CD4-positive, alpha-beta T cell treated with Interleukin-17A for 4 hours (primary cell): ENCODE data around the gene SPEF2.
"Not testable (repeated sequence)": the region's sequence is repeated elsewhere in the genome, so short reads cannot be mapped to it uniquely, and the experiment has no call there.

Experiments
- DNase-seq: peaks from one replicate; pipeline ENCODE4 v3.0.0-alpha.2; 2020; ENCODE audit warnings: mixed read lengths

The SPEF2 gene

GRCh38 chr5:35660451-35660850 lies 42.8 kb downstream of the SPEF2 start:
- no peak for DNase-seq

DNA sequence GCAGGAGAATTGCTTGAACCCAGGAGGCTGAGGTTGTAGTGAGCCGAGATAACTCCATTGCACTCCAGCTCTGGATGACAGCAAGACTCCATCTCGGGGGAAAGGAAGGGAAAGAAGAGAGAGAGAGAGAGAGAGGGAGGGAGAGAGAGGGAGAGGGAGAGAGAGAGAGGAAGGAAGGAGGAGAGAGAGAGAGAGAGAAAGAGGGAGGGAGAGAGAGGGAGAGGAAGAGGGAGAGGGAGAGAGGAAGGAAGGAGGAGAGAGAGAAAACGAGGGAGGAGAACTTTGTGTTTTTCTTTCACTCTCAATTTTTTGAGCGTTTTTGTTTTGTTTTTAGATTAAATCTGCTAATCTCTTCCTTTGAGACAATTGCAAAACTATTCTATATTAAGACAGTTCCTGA lies 46.9 kb downstream of the SPEF2 start:
- DNase-seq = no peak

DNA sequence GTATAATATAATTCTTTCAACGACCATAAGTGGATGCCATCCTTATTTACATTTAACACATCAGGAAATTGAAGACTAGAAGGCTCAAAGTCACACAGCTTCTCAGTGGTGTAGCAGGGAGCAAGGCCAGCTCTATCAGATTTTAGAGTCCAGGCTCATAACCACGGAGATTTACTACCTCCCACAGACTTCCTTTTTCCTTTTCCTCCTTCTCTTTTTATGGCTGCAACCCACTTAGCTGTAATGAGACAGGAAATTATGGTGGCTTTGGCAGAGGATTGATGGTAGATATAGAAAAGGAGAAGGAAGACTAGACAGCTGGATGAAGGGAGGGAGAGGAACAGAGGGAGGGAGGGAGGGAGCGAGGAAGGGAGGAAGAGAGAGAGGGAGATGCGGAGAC lies 47.4 kb downstream of the SPEF2 start:
- no peak for DNase-seq

DNA sequence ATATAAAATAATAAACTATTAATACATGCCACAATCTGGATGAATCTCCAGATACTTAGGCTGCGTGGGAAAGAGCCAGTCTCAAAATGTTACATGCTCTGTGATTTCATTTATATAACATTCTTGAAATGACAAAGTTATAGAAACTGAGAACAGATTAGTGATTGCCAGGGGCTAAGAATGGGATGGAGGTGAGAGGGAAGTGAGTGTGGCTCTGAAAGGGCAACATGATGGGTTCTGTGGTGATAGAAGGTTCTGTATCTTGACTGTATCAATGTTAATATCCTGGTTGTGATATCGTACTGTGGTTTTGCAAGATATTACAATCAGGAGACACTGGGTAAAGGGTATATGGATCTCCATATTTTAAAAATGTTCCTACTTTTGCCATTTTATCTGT lies 50.7 kb downstream of the SPEF2 start:
- DNase-seq = no peak

GRCh38 chr5:35668794-35669193 lies 51.1 kb downstream of the SPEF2 start:
- DNase-seq = no peak

DNA sequence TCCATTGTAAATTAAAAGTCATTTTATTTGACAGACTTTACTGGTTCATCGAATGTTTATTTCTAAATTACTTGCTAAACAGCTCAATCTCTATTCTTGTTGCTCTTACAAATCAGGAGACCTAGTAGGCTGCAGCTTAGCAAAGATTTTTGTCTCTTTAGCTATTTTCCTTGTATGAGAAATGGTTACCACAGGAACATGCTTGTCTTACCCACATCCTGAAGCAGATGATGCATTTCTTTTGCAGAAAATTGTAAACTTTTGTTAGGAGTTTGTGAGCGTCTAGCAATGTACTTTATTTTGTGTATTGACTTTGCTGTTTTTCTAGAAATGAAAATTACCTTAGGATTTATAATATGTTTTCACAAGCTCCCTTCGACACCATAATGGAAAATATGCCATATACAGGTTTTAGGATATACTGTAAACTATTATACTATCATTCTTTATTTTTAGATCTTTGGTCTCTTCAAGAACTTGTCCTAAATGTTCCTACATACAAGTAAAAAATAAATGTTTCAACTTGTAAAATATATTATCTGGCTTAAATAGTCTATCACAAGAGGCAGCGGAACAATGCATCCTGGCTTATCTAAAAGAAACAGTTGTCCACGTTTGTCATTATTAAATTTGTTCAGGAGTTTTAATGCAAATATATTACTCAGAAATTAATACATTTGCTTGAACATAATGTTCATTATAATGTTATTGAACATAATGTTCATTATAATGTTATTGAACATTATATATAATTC lies 54.1 kb downstream of the SPEF2 start:
- no peak for DNase-seq

- not testable (repeated sequence) for DNase-seq
Measured at GRCh38 chr5:35672296-35672655, 54.6 kb downstream of the SPEF2 start.

- peak; percentile 43 for DNase-seq
Measured at GRCh38 chr5:35672995-35673394, 55.3 kb downstream of the SPEF2 start.

GRCh38 chr5:35674049-35674448 lies 56.4 kb downstream of the SPEF2 start:
- peak; percentile 21 for DNase-seq

DNA sequence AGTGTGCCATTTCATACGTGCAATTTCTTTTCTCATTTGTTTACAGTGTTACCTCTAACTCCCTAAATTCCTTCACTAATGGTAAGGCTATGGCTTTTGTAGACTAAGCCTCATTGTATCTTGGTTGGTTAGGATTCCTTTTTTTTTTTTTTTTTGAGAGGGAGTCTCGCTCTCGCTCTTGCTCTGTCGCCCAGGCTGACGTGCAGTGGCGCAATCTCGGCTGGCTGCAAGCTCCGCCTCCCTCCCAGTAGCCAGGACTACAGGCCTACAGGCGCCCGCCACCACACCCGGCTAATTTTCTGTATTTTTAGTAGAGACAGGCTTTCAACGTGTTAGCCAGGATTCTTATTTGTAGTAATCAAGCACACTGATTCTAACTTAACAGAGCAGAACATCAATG lies 57.7 kb downstream of the SPEF2 start:
- no peak for DNase-seq

DNA sequence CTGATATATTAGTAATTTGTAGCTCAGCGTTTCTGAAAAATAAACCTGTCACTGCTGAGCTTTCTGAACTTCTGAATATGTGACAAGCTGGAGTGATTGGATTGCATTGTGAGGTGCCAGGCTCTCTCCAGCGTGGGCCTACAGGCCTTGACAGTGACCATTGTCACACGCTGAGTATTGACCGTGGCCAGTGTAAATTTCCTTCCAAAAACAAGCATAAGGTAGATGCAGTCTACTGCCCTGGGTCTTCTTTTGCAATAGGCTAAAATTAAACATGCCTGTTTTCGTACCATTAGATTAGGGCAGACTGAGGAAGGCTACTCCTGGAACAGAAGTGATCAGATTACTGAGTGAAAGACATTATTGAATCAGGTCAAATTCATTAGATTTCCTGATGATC lies 60.2 kb downstream of the SPEF2 start:
- DNase-seq = no peak

DNA sequence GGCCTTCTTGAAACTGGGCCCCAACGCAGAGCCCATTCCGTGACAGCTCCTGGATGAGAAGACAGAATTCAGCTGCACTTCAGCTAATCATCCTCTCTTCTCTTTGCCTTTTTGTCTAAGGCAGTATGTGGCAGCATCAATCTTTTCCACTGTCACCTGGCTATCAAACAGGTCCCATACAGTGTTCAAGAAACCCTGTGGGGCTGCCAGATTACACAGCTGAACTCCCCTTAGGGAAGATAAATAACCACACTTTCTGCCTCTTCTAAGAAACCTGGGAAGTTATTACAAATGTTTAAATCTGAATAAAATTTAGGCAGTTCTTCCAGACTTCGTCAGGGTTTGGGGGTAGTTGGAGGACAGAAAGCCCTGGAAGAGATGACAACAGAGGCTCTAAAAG lies 61.0 kb downstream of the SPEF2 start:
- DNase-seq = no peak

DNA sequence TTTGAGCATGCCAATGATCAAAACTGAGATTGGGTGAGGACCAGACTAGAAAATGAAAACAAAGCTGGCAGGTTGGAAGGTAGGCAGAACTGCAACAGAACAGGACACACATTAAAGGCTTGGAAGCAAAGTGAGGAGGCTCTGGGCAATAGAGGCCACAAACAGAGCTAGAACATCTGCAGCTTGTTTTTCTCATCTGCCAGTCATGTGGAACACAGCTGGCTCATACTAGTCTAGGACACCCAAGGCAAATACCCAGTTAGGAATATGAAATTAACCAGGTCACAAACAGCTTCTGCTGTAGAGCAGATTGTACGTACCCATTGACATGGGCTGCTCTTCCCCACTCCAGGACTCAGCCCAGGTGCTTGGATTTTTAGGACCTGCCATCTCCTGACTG lies 61.7 kb downstream of the SPEF2 start:
- DNase-seq = no peak

DNA sequence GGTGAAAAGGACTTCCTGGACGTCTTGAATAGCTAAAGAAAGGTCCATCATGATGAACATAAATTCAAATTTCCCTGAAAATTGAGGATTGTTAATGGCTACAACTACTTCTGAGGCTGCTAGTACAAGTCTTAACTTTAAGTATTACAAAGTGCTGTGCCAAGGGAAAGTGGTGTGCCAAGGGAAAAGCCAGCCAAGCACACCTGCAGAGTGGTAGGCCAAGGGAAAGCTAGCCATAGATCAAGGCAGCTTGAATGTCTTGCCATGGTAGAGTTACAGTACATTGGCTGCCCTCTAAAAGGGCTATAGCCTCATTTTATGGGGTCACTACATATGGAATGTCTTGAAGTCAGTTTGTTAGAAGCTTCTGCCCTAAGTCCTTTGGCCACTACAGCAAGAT lies 64.2 kb downstream of the SPEF2 start:
- DNase-seq = no peak

- no peak for DNase-seq
Measured at GRCh38 chr5:35683466-35683865, 65.8 kb downstream of the SPEF2 start.

DNA sequence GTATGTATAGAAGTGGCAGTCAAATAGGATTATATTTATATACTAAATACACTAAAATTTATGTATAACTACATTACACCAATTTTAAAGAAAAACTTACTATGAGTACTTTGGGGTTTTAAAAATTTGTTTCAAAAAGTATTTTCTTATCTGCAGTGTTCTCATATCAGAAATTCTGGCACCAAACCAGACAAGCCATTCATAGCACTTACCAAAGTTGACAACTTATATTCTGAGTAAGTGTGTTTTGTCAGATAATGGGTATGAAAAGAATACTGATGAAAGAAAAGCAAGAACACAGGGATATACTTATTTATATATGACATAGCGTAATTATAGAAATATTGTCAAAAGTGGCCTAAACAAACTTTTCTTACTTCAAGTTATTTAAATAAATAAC lies 67.5 kb downstream of the SPEF2 start:
- no peak for DNase-seq

GRCh38 chr5:35687961-35688360 lies 70.3 kb downstream of the SPEF2 start:
- DNase-seq = no peak

GRCh38 chr5:35694481-35694880 lies 76.8 kb downstream of the SPEF2 start:
- no peak for DNase-seq

DNA sequence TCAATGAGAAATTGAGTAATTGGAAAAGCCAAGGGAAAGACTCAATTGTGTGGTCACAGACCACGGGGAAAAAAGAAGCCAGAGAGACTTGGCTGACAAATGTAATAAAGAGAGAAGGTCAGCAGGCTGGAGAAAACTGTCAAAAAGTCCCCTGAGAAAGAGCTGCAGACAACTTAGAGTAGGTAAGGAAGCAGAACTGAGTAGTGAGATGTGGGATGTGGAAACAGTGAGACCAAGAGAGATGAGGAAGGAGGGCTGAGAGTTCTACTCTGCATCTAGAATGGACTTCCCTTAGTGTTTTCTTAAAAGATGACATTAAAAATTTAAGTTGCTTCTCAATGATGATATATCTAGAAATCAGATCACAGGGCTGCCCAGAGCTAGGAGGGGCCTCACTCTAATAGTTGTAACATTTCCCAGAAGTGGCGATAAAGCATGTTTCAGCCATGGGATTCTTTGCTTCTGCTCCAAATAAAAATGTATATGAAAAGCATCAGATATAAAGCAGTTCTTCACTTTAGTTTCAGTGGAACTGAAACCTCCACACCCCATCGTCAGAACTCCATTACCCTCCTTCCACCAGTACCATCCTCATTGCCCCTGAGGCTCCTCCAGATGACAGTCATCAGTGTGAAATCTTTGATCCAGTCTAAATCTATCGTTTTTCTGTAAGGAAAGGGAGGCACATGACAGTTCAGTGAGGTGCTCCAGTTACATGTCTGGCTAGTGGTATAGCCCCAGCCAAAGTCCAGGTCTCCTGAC lies 80.6 kb downstream of the SPEF2 start:
- DNase-seq = no peak

DNA sequence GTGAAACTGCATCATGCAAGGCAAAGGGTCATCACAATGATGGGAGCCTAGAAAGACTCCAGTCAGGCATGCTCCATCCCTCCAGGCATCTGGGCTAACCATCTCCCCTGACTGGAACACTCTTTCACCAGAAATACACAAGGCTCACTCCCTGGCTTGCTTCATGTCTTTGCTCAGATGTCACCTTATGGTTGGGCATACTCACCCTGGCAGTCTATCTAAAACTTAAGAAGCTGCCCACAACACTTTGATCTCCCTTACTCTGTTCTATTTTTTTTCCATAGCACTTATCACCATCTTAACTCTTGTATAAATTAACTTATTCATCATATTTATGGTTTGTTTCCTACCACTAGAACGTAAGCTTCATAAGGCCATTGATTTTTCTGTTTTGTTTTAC lies 90.0 kb downstream of the SPEF2 start:
- no peak for DNase-seq

DNA sequence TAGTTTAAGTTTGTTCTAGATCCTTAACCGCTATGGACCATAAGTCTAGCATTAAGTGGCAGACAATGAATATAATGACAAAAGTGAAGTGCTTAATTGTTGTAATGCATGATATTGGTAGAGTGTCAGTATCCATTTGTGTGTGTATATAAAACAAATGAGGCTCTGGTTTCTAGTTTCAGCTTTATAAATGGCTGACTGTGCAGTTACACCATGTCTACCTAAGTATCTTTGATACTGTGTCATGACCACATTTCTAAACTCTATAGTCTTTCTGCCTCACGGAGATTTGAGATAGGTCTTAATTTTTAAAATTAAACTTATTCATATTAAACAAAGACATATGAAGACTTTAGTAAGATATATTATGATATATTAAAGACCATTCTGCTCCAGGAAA lies 92.0 kb downstream of the SPEF2 start:
- DNase-seq = no peak

- DNase-seq = no peak
Measured at GRCh38 chr5:35717718-35718117, 100.1 kb downstream of the SPEF2 start.

GRCh38 chr5:35735718-35736117 lies 118.1 kb downstream of the SPEF2 start:
- no peak for DNase-seq

DNA sequence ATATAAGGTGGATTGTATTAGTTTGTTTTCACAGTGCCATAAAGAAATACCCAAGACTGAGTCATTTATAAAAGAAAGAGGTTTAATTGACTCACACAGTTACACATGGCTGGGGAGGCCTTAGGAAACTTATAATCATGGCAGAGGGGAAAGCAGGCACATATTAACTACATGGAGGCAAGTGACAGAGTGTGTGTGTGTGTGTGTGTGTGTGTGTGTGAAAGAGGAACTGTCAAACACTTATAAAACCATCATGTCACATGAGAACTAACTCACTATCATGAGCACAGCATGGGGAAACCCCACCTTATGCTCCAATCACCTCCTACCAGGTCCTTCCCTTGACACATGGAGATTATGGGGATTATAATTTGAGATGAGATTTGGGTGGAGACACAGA lies 118.6 kb downstream of the SPEF2 start:
- DNase-seq = no peak
